NB4 (cell line): ENCODE results near the gene CUX1.

Source experiments
- POLR2A ChIP-seq: IDR thresholded peaks from 2 replicates; pipeline ENCODE4 v1.6.1; 2011; ENCODE audit warnings: mild to moderate bottlenecking; ENCODE audit not compliant: insufficient read length; ENCODE audit errors: extremely low read depth
- TF ChIP-seq, protein P1 (sequence below): IDR thresholded peaks from one replicate; pipeline ENCODE4 v1.5.1; 2012; ENCODE audit warnings: low read depth, low read length

DNA sequence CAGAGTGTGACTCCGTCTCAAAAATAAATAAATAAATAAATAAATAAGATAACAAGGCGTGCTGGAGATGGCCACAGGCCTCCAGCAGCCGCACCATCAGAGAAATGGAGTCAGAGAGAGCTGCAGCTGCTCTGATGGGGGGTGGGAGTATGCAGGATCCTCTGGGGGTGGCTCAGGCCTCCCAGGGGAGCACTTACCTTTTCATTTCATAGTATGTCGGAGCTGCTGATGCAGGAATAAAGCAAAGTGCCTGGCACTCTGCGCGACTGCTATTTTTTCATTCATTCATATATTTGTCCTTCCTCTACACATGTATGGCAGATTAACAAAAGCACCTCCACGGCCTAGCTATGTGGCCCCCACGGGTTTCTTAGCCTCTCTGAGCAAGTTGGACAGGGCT is 175.9 kb downstream of the CUX1 start:
- TF ChIP-seq, protein P1, sequence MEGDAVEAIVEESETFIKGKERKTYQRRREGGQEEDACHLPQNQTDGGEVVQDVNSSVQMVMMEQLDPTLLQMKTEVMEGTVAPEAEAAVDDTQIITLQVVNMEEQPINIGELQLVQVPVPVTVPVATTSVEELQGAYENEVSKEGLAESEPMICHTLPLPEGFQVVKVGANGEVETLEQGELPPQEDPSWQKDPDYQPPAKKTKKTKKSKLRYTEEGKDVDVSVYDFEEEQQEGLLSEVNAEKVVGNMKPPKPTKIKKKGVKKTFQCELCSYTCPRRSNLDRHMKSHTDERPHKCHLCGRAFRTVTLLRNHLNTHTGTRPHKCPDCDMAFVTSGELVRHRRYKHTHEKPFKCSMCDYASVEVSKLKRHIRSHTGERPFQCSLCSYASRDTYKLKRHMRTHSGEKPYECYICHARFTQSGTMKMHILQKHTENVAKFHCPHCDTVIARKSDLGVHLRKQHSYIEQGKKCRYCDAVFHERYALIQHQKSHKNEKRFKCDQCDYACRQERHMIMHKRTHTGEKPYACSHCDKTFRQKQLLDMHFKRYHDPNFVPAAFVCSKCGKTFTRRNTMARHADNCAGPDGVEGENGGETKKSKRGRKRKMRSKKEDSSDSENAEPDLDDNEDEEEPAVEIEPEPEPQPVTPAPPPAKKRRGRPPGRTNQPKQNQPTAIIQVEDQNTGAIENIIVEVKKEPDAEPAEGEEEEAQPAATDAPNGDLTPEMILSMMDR: no peak
- no peak for TF ChIP-seq POLR2A
